Vagina (tissue), 2 donors: ENCODE results near the gene ACACA.

Experiments
- POLR2A ChIP-seq, 2 donors: fragments of 450-650 bp; IDR thresholded peaks; one replicate each; pipeline ENCODE4 v1.6.1; 2017; ENCODE audit warnings: antibody characterized with exemption in 2 of 2, mild to moderate bottlenecking in 2 of 2, moderate library complexity in 2 of 2
- TF ChIP-seq, protein P1 (sequence below), 3 experiments: fragments of 450-650 bp in 2 of 3; fragments of 200-600 bp in 1 of 3; sonication (generic) in 1 of 3; IDR thresholded peaks; one replicate each; pipeline ENCODE4 v1.5.1; 2017 to 2019; ENCODE audit warnings: antibody characterized with exemption in 3 of 3, mild to moderate bottlenecking in 2 of 3, moderate library complexity in 2 of 3

DNA sequence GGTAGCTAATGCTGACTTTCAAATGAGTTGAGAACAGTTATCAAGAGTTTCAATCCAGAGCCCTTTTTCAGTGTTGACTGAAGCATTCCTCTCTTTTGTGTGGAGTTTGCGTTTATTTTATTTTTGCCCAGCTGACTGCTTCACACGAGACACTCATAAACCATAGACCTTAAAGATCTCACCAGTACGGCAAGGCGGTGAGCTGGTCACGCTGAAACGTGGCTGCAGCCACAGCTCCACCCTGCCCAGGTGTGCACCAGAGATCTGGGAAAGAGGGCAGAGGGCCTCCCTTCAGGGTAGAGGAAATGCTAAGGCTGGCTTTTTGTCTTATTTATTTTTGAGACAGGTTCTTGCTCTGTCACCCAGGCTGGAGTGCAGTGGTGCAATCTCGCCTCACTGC lies 345.7 kb downstream of the ACACA start:
- TF ChIP-seq POLR2A (IDR thresholded peaks at IDR 0.05), result no peak
- TF ChIP-seq, protein P1, sequence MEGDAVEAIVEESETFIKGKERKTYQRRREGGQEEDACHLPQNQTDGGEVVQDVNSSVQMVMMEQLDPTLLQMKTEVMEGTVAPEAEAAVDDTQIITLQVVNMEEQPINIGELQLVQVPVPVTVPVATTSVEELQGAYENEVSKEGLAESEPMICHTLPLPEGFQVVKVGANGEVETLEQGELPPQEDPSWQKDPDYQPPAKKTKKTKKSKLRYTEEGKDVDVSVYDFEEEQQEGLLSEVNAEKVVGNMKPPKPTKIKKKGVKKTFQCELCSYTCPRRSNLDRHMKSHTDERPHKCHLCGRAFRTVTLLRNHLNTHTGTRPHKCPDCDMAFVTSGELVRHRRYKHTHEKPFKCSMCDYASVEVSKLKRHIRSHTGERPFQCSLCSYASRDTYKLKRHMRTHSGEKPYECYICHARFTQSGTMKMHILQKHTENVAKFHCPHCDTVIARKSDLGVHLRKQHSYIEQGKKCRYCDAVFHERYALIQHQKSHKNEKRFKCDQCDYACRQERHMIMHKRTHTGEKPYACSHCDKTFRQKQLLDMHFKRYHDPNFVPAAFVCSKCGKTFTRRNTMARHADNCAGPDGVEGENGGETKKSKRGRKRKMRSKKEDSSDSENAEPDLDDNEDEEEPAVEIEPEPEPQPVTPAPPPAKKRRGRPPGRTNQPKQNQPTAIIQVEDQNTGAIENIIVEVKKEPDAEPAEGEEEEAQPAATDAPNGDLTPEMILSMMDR (IDR thresholded peaks at IDR 0.05), result no peak
